ENCODE measurements around the gene PTPRN2.

DNA sequence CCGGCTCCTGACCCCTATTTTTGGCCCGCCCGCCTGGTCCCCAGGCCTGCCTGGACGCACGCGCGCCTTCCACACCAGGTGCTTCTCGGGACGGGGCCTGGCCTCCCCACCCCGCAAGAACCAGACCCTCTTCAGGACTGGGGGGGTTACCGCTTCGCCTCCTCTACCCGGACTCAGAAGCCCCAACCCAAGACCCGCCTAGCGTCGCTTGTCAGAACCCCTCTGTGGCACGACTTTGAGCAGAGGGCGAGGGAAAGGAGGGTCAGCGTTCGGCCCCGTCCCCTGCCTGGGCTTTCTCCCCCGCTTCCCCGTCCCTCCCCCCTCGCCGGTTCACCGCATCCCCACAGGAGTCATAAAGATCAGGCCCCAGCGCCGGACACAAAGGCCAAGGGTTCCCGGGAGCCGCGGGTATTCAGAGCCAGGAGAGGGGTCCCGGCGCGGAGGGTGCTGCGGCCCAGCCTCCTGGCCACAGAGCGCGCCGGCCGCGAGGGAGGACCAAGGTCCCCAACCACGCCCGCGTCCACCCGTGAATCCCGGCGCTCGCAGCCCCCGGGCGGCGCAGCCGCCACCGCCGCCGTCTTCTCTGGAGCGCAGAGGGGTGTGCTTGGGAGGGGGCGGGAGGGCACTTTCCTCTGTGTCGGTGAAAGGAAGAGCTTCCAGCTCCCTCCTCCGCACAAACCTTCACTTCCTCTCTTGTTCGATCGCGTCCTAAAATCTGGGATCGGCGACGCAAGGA, 898.9 kb downstream of the PTPRN2 start:
- TF ChIP-seq, protein P1, sequence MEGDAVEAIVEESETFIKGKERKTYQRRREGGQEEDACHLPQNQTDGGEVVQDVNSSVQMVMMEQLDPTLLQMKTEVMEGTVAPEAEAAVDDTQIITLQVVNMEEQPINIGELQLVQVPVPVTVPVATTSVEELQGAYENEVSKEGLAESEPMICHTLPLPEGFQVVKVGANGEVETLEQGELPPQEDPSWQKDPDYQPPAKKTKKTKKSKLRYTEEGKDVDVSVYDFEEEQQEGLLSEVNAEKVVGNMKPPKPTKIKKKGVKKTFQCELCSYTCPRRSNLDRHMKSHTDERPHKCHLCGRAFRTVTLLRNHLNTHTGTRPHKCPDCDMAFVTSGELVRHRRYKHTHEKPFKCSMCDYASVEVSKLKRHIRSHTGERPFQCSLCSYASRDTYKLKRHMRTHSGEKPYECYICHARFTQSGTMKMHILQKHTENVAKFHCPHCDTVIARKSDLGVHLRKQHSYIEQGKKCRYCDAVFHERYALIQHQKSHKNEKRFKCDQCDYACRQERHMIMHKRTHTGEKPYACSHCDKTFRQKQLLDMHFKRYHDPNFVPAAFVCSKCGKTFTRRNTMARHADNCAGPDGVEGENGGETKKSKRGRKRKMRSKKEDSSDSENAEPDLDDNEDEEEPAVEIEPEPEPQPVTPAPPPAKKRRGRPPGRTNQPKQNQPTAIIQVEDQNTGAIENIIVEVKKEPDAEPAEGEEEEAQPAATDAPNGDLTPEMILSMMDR (conservative IDR thresholded peaks at IDR 0.05; ENCODE audit: low read depth, low read length), result no peak
- TF ChIP-seq EZH2 (IDR thresholded peaks at IDR 0.05; ENCODE audit: borderline replicate concordance, low read depth, low read length, poor library complexity, severe bottlenecking), result no peak

Measured in A673 (cell line).